GM18508 (cell line): ENCODE measurements around the gene CAPZA1.
"Not testable (repeated sequence)": the region's sequence is repeated elsewhere in the genome, so short reads cannot be mapped to it uniquely, and the experiment has no call there.

Experiments used
- ATAC-seq: cut with Tn5 transposase; IDR thresholded peaks from one replicate; pipeline ENCODE4 v1.9.1; 2021; ENCODE audit warnings: moderate number of reproducible peaks; ENCODE audit not compliant: insufficient read depth, unreplicated experiment

Gene CAPZA1

GRCh38 chr1:112619518-112620376 lies at the start of gene CAPZA1:
TSS of gene CAPZA1 (plus strand) at chr1:112619832. CDS start at chr1:112619845, 13 bp downstream.
- peak; percentile 62 for ATAC-seq

- no peak for ATAC-seq
These were observed 44.4 kb upstream of the CAPZA1 start for GRCh38 chr1:112575154-112575804.

GRCh38 chr1:112576240-112576639 lies 43.4 kb upstream of the CAPZA1 start:
- ATAC-seq = no peak

GRCh38 chr1:112579801-112580510 lies 39.7 kb upstream of the CAPZA1 start:
- no peak for ATAC-seq

GRCh38 chr1:112581586-112582192 lies 37.9 kb upstream of the CAPZA1 start:
- no peak for ATAC-seq

DNA sequence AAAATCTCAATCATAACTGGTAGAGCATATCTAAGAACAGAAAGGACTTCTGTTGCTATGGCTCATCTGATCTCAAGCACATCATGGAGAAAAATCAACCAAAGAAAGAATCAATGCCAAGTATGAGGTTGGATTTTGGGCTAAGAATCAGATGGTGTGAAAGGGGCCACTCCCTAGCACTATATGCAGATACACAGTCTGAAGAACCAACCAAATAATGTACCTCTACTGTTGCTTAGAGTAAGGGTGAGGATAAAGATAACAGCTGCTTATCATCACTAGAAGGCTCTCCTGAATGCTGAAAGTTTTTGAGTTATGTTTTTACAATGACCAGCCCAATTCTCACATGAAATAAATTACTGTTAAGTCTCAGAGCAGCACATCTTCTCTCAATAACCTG lies 36.3 kb upstream of the CAPZA1 start:
- no peak for ATAC-seq

DNA sequence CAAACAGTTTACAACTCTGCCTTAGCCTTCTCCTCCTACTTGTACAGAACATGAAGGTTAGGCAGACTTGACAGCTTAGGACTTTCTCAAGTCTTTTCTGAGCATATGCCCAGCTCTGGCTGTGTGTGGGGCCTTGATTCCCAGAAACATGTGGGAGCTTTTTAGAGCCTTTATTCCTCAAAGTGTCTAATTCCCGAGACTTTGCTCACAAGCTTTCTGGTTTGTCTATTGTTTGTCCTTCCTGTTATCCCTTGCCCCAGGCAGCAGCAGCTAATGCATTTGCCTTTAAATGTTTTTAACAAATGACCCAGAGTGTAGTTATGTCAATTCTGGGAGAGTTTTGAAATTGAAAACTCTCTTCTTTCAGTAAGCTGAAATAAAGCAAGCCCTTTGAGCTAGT lies 29.9 kb upstream of the CAPZA1 start:
- ATAC-seq = no peak

DNA sequence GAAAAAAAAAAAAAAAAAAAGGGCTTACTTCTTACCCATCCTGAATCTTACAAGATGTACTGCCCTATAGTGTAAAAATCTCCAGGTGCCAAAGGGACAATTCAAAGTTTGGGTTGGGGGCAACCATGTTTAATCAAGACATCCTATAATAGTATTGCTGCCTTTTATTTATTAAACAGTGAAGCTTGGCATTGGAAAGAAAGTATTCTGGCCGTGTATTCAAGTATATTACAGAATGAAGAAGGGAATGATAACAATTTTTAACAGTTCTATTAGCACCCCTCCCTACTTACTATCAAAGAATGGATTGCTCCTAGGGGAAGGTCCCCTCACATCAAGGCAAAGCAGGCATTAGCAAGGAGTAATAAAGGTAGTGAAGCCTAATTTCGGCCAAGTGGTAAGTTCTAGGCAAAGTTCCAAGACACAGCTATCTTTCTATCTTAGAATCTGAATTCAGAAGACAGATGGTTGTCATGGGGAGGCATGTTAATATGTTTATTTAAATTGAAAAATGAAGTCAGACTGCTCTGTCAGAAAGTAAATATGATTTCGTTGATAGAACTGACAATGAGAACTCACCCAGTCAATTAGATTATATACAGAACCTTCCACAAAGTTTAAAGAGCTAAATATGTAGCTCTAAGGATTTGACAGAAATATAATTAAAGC lies 25.3 kb upstream of the CAPZA1 start:
- no peak for ATAC-seq

DNA sequence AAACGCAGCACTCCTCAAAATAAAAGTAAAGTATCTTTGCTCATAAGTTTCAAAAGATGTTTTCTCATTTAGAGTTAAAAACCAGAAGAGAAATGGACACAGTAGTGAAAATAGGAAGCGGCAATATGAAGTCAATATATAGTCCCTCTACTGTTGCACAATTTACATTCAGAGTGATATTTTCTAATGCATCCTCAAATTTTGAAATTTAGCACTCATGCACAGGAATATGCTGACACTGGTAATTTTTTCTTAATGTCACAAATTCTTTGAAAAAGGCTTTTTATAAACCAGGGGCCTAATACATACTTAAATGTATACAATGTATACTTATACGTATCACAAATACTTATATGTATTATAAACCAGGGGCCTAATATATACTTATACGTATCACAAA lies 20.2 kb upstream of the CAPZA1 start:
- no peak for ATAC-seq

DNA sequence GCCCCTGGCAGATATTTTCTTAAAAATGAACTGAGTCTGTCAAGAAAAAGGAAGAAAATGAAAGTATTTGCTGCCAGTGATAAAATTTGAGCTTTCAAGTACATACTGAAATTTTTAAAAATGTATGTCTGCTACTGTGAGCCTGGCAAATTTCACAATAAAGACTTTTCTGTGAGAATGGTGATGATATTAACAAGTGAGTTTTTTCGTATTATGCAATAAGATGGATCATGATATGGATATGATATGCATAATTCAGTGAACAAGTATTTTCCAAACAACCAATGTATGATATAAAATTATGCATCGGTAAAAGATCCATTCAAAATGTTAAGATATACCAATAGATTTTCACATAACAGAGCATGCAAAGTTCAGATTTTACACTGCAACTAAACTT lies 16.6 kb upstream of the CAPZA1 start:
- ATAC-seq = no peak

- ATAC-seq = no peak
These were observed 16.1 kb upstream of the CAPZA1 start for GRCh38 chr1:112603541-112603940.

- no peak for ATAC-seq
These were observed 13.9 kb upstream of the CAPZA1 start for GRCh38 chr1:112605633-112606327.

- ATAC-seq = no peak
These were observed 5.1 kb upstream of the CAPZA1 start for GRCh38 chr1:112614460-112615065.

DNA sequence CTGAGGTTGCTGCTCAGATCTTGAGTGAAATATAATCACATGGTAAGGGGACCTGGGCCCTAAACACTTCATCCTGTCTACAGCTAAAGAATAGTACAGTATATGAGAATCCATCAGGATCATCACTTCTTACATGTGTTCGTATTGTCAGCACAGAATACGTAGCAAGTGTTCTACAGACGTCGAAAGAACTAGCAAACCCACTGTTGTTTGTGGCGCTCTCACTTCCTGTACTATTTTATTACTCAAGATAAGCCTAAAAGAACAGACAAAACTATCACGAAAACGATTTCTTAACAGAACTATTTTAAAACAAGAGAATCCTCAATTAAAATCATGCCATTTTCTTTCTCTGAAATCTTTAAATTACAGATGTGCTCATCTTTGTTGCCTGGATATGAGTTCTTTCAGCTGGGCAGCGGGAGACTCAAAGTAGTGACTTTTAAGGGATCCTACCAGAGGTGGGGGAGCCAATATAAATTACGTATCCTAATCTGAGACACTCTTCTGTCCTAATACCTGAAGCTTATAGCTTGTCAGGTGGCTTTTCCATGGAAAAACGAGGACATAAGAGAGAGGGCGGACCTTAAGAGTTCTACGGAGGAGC lies 1.4 kb upstream of the CAPZA1 start:
- no peak for ATAC-seq

GRCh38 chr1:112618721-112619517 lies 713 bp upstream of the CAPZA1 start, which contains the start of gene ST7L:
TSS of gene ST7L (minus strand) at chr1:112619141. CDS start at chr1:112619113, 28 bp downstream.
- no peak for ATAC-seq

DNA sequence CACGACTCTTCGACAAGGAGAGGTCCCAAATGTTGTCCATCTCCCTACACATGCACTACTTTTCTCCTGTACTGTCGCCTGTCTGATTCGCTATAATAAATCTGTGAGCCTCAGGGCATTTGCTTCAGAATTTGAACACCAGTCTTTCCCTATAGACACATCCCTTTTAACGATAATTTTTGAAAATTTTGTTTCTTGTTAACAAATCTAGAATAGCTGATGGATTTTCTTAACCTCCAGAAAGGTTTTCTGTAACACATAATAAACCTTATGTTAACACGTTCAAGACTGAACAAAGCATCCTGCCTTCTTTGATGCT lies 704 bp downstream of the CAPZA1 start:
- ATAC-seq = no peak

DNA sequence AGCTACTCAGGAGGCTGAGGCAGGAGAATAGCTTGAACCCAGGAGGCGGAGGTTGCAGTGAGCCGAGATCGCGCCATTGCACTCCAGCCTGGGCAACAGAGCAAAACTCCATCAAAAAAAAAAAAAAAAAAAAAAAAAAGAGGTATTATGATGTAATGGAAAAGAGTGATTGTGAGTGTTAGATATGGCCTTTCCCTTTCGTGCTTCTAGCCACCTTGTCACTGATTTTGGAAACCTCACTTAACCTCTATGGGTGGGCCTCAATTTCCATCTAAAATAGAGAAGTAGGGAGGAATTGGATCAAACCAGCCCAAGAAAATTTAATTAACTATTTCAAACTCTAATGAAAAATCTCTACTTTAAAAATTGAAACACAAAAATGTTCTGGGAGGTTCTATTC lies 4.9 kb downstream of the CAPZA1 start:
- ATAC-seq = not testable (repeated sequence)

DNA sequence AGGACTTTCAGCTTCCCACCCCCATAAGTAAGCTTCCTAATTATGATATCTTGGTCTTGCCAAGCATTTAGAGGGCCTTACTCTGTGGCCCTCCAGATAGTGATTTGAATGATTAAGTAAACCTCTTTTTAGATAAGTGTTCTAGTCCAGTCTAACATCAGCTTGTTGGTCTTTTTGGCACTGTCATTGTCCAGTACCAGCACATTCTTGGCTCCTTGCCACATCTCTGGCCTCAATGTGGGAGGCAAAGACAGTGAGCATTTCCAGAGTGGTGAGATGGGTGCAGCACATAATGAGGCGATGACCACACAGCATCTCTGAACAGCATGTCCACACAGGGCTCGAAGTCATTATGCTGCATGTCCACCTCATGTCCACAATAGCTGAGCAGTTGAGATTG lies 6.1 kb downstream of the CAPZA1 start:
- ATAC-seq = no peak
